MM.1S (cell line): ENCODE data around the gene JCAD.

Experiments
- DNase-seq: peaks from one replicate; pipeline ENCODE4 v3.0.0-alpha.2; 2015
- H2AFZ ChIP-seq: fragments of 300-600 bp; sonication (generic); 2 replicates; pipeline ENCODE4 v1.6.0; 2016; ENCODE audit warnings: antibody characterized with exemption, low read length
- H3F3A ChIP-seq: fragments of 300-600 bp; sonication (generic); 2 replicates; pipeline ENCODE4 v1.6.1; 2016; ENCODE audit warnings: mild to moderate bottlenecking, antibody characterized with exemption, low read length, moderate library complexity, mixed read lengths; ENCODE audit not compliant: insufficient read depth
- H3K27ac ChIP-seq: fragments of 300-600 bp; sonication (generic); 2 replicates; pipeline ENCODE4 v1.5.1; 2016; ENCODE audit warnings: mild to moderate bottlenecking, low read length
- H3K27me3 ChIP-seq: fragments of 300-600 bp; sonication (generic); replicated peaks from 2 replicates; pipeline ENCODE4 v1.6.0; 2016; ENCODE audit warnings: low read length; ENCODE audit not compliant: insufficient read depth
- H3K36me3 ChIP-seq: fragments of 300-600 bp; sonication (generic); replicated peaks from 2 replicates; pipeline ENCODE4 v1.6.1; 2016; ENCODE audit warnings: mild to moderate bottlenecking, low read length, mixed read lengths; ENCODE audit not compliant: insufficient read depth
- H3K4me1 ChIP-seq: fragments of 300-600 bp; sonication (generic); 2 replicates; pipeline ENCODE4 v1.6.1; 2016; ENCODE audit warnings: low read length, mixed read lengths
- H3K4me2 ChIP-seq: fragments of 300-600 bp; sonication (generic); 2 replicates; pipeline ENCODE4 v1.6.0; 2016; ENCODE audit warnings: low read depth, low read length
- H3K4me3 ChIP-seq: fragments of 300-600 bp; sonication (generic); 2 replicates; pipeline ENCODE4 v1.5.1; 2016; ENCODE audit warnings: low read length, mixed read lengths
- H3K79me2 ChIP-seq: fragments of 300-600 bp; sonication (generic); 2 replicates; pipeline ENCODE4 v1.6.1; 2016; ENCODE audit warnings: mixed run types, low read length, mixed read lengths
- H3K9ac ChIP-seq: fragments of 300-600 bp; sonication (generic); 2 replicates; pipeline ENCODE4 v1.6.1; 2016; ENCODE audit warnings: low read length, mixed read lengths
- H3K9me2 ChIP-seq: fragments of 300-600 bp; sonication (generic); replicated peaks from 2 replicates; pipeline ENCODE4 v1.6.1; 2016; ENCODE audit warnings: mild to moderate bottlenecking, low read length, mixed read lengths; ENCODE audit not compliant: insufficient read depth
- H3K9me3 ChIP-seq: fragments of 300-600 bp; sonication (generic); replicated peaks from 2 replicates; pipeline ENCODE4 v1.6.1; 2016; ENCODE audit warnings: mild to moderate bottlenecking, low read length, mixed read lengths; ENCODE audit not compliant: insufficient read depth
- H4K20me1 ChIP-seq: fragments of 300-600 bp; sonication (generic); 2 replicates; pipeline ENCODE4 v1.6.1; 2016; ENCODE audit warnings: mild to moderate bottlenecking, low read length, moderate library complexity, mixed read lengths; ENCODE audit not compliant: insufficient read depth
- CTCF ChIP-seq: fragments of 300-600 bp; sonication (generic); IDR thresholded peaks from 2 replicates; pipeline ENCODE4 v1.5.1; 2016; ENCODE audit warnings: antibody characterized with exemption, low read length, mixed read lengths
- EZH2 ChIP-seq: fragments of 300-600 bp; sonication (generic); optimal IDR thresholded peaks from 2 replicates; pipeline ENCODE3; 2017; ENCODE audit warnings: low read depth, mild to moderate bottlenecking, antibody characterized with exemption, low read length, mixed read lengths
- EZH2phosphoT487 ChIP-seq: fragments of 300-600 bp; sonication (generic); IDR thresholded peaks from 2 replicates; pipeline ENCODE4 v1.6.1; 2018; ENCODE audit warnings: antibody characterized with exemption, low read length

The JCAD gene

DNA sequence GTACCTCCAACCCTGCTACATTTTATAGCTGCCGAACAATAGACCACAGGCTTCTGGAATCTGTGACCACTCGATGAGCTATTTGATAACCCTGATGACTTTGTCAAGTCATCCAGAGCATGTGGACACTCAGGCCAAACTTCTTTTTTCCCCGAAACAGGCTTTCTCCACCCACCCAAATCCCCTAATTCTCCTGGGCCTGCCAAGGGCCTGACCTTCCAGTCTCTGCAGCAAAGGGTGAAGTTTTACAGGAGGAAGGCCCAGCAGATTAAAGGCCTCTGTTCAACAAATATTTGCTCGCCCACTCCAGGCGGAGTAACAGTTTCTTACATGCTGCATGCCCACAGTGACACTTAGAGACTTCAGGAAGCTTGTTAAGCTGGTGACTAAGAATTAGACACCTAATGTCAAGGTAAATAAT lies 2.0 kb downstream of the JCAD start:
- DNase-seq, result no peak
- Histone ChIP-seq H3K4me1 (peaks cover 4% of the 10 kb centered on the region; the same call in 1 of the 2 replicates), H3F3A (no peaks in the 10 kb centered on the region), H3K27ac (no peak overlapping the region), H3K4me3 (no peak overlapping the region), H3K9ac (no peak overlapping the region), H3K79me2 (no peaks in the 10 kb centered on the region), H4K20me1 (no peaks in the 10 kb centered on the region), H3K4me2 (no peak overlapping the region), H2AFZ (no peak overlapping the region), H3K9me2 (no peaks in the 10 kb centered on the region), H3K9me3 (no peaks in the 10 kb centered on the region), H3K36me3 (no peaks in the 10 kb centered on the region), H3K27me3 (no peaks in the 10 kb centered on the region)
- TF ChIP-seq EZH2phosphoT487 (no peak), EZH2 (no peak), CTCF (no peak)

DNA sequence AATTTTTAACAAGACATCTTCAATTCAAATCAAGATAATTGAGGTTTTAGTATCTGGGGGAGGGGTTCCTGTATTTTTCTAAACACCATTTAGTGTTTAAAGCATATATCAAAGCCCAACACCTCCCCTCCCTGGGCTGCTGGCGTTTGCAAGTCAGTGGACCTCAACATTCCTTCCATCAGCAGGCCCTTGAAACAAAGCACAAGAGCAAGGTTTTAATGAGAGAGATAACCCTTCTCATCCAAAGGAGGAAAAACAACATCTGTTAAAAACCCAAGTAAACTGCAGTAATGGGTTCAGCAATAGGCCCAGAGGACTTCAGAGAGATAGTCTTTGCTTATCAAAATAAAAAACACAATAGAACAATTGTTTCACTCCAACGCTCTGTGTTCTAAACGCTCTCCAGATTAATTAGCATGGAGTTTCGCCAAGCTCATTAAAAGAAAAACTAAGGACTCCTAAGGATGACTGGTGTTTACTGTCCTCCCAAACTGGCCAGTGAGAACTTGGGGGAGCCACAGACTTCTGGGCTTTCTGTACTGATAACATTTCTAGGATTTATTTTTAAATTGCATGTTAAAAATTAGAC lies 2.5 kb downstream of the JCAD start:
- H3K9me3 ChIP-seq, result no peaks in the 10 kb centered on the region
- no peaks in the 10 kb centered on the region for H3K27me3 ChIP-seq
- H3K4me1 ChIP-seq, result peaks cover 4% of the 10 kb centered on the region; the same call in 1 of the 2 replicates
- no peaks in the 10 kb centered on the region for H3K9me2 ChIP-seq
- H2AFZ ChIP-seq, result no peak overlapping the region
- H3K4me3 ChIP-seq, result no peak overlapping the region
- no peaks in the 10 kb centered on the region for H3F3A ChIP-seq
- no peaks in the 10 kb centered on the region for H4K20me1 ChIP-seq
- H3K36me3 ChIP-seq, result no peaks in the 10 kb centered on the region
- no peak overlapping the region for H3K9ac ChIP-seq
- H3K27ac ChIP-seq, result no peak overlapping the region
- no peak for DNase-seq
- no peak overlapping the region for H3K4me2 ChIP-seq
- no peaks in the 10 kb centered on the region for H3K79me2 ChIP-seq
- no peak for TF ChIP-seq EZH2
- no peak for TF ChIP-seq CTCF
- TF ChIP-seq EZH2phosphoT487, result no peak

- H3K9me3 ChIP-seq, result no peaks in the 10 kb centered on the region
- no peaks in the 10 kb centered on the region for H3K9me2 ChIP-seq
- no peaks in the 10 kb centered on the region for H3K27me3 ChIP-seq
- peaks cover 4% of the 10 kb centered on the region; the same call in 1 of the 2 replicates for H3K4me1 ChIP-seq
- no peak for DNase-seq
- no peak overlapping the region for H2AFZ ChIP-seq
- no peak overlapping the region for H3K27ac ChIP-seq
- no peaks in the 10 kb centered on the region for H4K20me1 ChIP-seq
- no peaks in the 10 kb centered on the region for H3F3A ChIP-seq
- no peak overlapping the region for H3K4me2 ChIP-seq
- no peaks in the 10 kb centered on the region for H3K36me3 ChIP-seq
- H3K9ac ChIP-seq, result no peak overlapping the region
- no peaks in the 10 kb centered on the region for H3K79me2 ChIP-seq
- TF ChIP-seq EZH2 (no peak), EZH2phosphoT487 (no peak), CTCF (no peak)
- no peak overlapping the region for H3K4me3 ChIP-seq
Measured at GRCh38 chr10:30056281-30056680, 3.1 kb downstream of the JCAD start.
